Mucosa of descending colon (tissue), 3 donors: ENCODE measurements around the gene SOBP. TPM values are rescaled to one million over a fixed set of nuclear protein-coding genes. Genes with fewer than 3 reads are reported as not detected.

ENCODE experiments used
- ATAC-seq: fragments of 200-7000 bp; cut with Tn5 transposase; one replicate; pipeline ENCODE4 v1.9.1; 2020; ENCODE audit warnings: mild to moderate bottlenecking, moderate library complexity
- DNase-seq, 3 donors: peaks; one replicate each; pipeline ENCODE4 v3.0.0-alpha.2; 2020
- H3K36me3 ChIP-seq: fragments of 200-600 bp; one replicate; pipeline ENCODE4 v1.8.0; 2021; ENCODE audit warnings: low read depth, mild to moderate bottlenecking
- H3K4me1 ChIP-seq: fragments of 200-600 bp; one replicate; pipeline ENCODE4 v1.8.0; 2021; ENCODE audit warnings: low read depth, mild to moderate bottlenecking
- H3K4me3 ChIP-seq: fragments of 200-600 bp; one replicate; pipeline ENCODE4 v1.8.0; 2021; ENCODE audit warnings: mild to moderate bottlenecking
- H3K9me3 ChIP-seq: fragments of 200-600 bp; one replicate; pipeline ENCODE4 v1.8.0; 2021; ENCODE audit warnings: mild to moderate bottlenecking
- intact Hi-C, 2 donors: fragments of 100-400 bp; cut with DNase I in 1 of 2; cut with micrococcal nuclease in 1 of 2; formaldehyde crosslinking; loops; one replicate each; pipeline versions ENCODE4 v1.11.0 to v1.11.1; 2022; cut with DNase I, micrococcal nuclease
- total RNA-seq, 3 donors: library from RNA; stranded (reverse); fragmentation: NEBNext Ultra II Directional in 2 of 3; extraction: Animal tissue kit (Norgen Biotek cat#: 25700) in 2 of 3; gene quantifications; one replicate each; pipeline versions ENCODE4 v1.2.1 to v1.2.4, GENCODE V29; 2021 to 2023
- TF ChIP-seq, protein P1 (sequence below): fragments of 200-600 bp; IDR thresholded peaks from one replicate; pipeline ENCODE4 v1.8.0; 2022; ENCODE audit warnings: antibody characterized with exemption, mild to moderate bottlenecking
- donor health status: DM: no; HTN: no; CAD: no; lungs with moderate emphysema.
- donor health status: DM: no; HTN: no; CAD: no.
- donor health status: DM: no; HTN: yes; CAD: no.

SOBP gene
- total RNA-seq, 3 donors from 2014 or later, result 1.2 to 31.5 (median 2.5) TPM

DNA sequence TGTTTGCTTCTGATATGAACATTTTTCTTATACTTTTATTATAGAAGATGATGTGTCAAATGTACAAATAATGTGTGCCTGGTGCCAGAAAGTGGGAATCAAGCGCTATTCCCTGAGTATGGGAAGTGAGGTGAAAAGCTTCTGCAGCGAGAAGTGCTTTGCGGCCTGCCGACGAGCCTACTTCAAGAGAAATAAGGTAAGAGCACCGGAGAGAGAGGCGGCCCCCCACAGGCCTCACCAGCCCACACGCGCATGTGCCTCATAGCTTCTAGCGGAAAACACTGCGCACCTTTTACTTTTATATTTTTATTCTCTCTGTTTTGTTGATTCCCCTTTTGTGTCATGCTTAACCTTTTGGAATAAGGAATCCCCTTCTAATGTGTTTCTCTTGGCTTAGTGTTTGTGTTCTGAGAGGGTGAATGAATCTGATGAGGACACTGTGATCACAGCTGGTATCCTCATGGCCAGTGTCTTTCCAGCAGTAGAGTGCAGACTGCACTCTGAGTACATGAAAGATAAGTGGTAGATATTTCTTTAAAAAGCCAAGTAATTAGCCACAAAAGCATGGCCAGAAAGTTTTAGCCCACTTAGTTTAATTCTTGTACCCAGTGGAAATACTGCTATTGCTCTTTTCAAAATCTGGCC lies 43.6 kb downstream of the SOBP start:
- no peaks in the 10 kb centered on the region for H3K4me1 ChIP-seq

DNA sequence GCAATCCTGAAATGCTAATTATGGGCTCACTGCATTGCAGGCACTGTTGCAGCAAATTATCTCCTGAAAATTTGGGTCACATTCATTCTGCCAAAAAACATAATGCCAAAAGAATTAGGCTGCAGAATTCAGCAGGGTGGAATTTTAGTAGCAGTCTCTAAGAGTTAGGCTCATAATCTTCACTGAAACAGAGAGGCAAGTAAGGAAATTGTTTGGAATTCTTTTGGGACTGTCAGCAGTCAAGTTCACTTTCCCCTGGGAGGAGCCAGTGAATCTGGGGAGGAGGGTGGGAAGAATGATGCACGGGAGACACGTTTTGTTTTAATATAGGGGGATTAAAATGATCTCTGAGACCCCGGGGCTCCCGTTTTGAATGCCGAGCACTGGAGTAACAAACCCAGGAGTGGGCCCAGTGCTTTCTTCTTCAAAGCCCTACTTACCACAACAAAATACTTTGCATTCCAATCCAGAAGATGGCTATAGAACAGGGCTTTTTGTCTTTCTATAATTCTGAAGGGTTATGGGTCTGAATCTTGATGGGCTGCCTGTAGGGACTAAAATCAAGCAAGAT lies 44.7 kb downstream of the SOBP start:
- ATAC-seq, result no peak
- TF ChIP-seq, protein P1, sequence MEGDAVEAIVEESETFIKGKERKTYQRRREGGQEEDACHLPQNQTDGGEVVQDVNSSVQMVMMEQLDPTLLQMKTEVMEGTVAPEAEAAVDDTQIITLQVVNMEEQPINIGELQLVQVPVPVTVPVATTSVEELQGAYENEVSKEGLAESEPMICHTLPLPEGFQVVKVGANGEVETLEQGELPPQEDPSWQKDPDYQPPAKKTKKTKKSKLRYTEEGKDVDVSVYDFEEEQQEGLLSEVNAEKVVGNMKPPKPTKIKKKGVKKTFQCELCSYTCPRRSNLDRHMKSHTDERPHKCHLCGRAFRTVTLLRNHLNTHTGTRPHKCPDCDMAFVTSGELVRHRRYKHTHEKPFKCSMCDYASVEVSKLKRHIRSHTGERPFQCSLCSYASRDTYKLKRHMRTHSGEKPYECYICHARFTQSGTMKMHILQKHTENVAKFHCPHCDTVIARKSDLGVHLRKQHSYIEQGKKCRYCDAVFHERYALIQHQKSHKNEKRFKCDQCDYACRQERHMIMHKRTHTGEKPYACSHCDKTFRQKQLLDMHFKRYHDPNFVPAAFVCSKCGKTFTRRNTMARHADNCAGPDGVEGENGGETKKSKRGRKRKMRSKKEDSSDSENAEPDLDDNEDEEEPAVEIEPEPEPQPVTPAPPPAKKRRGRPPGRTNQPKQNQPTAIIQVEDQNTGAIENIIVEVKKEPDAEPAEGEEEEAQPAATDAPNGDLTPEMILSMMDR, result no peak
- no peak overlapping the region for H3K4me3 ChIP-seq
- no peaks in the 10 kb centered on the region for H3K9me3 ChIP-seq
- no peaks in the 10 kb centered on the region for H3K36me3 ChIP-seq
- intact Hi-C loops, result no loop called here
- DNase-seq, result no peak
- no peaks in the 10 kb centered on the region for H3K4me1 ChIP-seq

More for the DNA sequence above, 43.6 kb downstream of the SOBP start:
- no peak overlapping the region for H3K4me3 ChIP-seq
- no peak for DNase-seq
- no peaks in the 10 kb centered on the region for H3K36me3 ChIP-seq
- H3K9me3 ChIP-seq, result no peaks in the 10 kb centered on the region
- TF ChIP-seq, protein P1, result no peak
- intact Hi-C loops, result no loop called here
- ATAC-seq, result no peak

- Histone ChIP-seq H3K9me3 (no peaks in the 10 kb centered on the region), H3K4me1 (no peaks in the 10 kb centered on the region), H3K36me3 (no peaks in the 10 kb centered on the region), H3K4me3 (no peak overlapping the region)
- DNase-seq, result no peak
- ATAC-seq, result no peak
- TF ChIP-seq, protein P1, result no peak
- intact Hi-C loops, result no loop called here
These were observed 45.7 kb downstream of the SOBP start for GRCh38 chr6:107535626-107536025.

GRCh38 chr6:107536180-107536961 lies 46.5 kb downstream of the SOBP start:
- intact Hi-C loops, result no loop called here
- no peaks in the 10 kb centered on the region for H3K4me1 ChIP-seq
- H3K4me3 ChIP-seq, result no peak overlapping the region
- TF ChIP-seq, protein P1, result no peak
- no peak for ATAC-seq
- H3K36me3 ChIP-seq, result no peaks in the 10 kb centered on the region
- DNase-seq, result no peak
- no peaks in the 10 kb centered on the region for H3K9me3 ChIP-seq

DNA sequence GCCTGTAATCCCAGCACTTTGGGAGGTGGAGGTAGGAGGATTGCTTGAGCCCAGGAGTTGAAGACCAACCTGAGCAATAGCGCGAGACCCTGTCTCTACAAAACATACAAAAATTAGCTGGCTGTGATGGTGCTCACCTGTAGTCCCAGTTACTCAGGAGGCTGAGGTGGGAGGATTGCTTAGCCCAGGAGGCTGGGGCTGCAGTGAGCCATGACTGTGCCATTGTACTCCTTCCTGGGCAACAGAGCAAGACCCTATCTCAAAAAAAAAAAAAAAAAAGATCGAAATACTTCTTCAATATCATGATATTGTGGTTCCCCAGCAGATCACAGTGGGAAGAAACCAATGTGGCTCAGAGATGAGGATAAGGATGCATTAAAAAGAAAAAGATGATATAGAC lies 47.6 kb downstream of the SOBP start:
- TF ChIP-seq, protein P1, result no peak
- Histone ChIP-seq H3K9me3 (no peaks in the 10 kb centered on the region), H3K4me1 (no peaks in the 10 kb centered on the region), H3K4me3 (no peak overlapping the region), H3K36me3 (no peaks in the 10 kb centered on the region)
- no peak for DNase-seq
- no peak for ATAC-seq
- intact Hi-C loops, result no loop called here
